Measurements from ENCODE around the gene DNAH9.

- no peak for TF ChIP-seq CTCF (optimal IDR thresholded peaks at IDR 0.05 in 1 of 3, IDR thresholded peaks at IDR 0.05 in 1 of 3, conservative IDR thresholded peaks at IDR 0.05 in 1 of 3; ENCODE audit: extremely low read depth in 1 of 3, insufficient read depth in 2 of 3, low read length in 3 of 3)
- no peak for TF ChIP-seq EZH2 (IDR thresholded peaks at IDR 0.05; ENCODE audit: low read length)
These were observed 16.1 kb upstream of the DNAH9 start for GRCh38 chr17:11582217-11582616.
